ENCODE results near the gene SHH.
"Not testable (repeated sequence)": the region's sequence is repeated elsewhere in the genome, so short reads cannot be mapped to it uniquely, and the experiment has no call there.

SHH gene

GRCh38 chr7:155818820-155819168 lies 6.5 kb upstream of the SHH start:
- no peak for DNase-seq

- DNase-seq = no peak
Measured at GRCh38 chr7:155818154-155818819, 6.0 kb upstream of the SHH start.

DNA sequence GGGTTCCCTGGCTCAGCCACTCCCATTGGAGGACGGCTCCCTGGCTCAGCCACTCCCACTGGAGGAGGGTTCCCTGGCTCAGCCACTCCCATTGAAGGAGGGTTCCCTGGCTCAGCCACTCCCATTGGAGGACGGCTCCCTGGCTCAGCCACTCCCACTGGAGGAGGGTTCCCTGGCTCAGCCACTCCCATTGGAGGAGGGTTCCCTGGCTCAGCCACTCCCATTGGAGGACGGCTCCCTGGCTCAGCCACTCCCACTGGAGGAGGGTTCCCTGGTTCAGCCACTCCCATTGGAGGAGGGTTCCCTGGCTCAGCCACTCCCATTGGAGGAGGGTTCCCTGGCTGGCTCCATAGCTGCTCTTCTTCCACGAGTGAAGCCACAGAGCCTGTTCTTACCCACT lies 5.3 kb upstream of the SHH start:
- DNase-seq = not testable (repeated sequence)

GRCh38 chr7:155816996-155817395 lies 4.7 kb upstream of the SHH start:
- no peak for DNase-seq

DNA sequence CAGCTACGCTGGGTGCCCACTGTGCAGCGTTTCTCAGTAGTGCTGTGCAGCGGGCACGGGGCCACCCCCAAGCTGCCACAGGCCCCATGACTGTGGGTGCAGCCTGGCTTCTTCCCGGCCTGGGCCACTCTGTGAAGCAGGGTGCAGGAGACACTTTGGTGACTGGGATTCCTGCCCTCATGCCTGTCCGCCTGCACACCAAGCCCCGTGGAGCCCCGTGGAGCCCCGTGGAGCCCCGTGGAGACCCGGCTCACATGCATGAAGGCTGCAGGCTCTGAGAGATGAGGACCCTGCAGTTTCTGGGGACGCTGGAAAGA lies 3.9 kb upstream of the SHH start:
- DNase-seq = no peak

GRCh38 chr7:155815332-155816191 lies 3.3 kb upstream of the SHH start:
- DNase-seq = peak; percentile 78

DNA sequence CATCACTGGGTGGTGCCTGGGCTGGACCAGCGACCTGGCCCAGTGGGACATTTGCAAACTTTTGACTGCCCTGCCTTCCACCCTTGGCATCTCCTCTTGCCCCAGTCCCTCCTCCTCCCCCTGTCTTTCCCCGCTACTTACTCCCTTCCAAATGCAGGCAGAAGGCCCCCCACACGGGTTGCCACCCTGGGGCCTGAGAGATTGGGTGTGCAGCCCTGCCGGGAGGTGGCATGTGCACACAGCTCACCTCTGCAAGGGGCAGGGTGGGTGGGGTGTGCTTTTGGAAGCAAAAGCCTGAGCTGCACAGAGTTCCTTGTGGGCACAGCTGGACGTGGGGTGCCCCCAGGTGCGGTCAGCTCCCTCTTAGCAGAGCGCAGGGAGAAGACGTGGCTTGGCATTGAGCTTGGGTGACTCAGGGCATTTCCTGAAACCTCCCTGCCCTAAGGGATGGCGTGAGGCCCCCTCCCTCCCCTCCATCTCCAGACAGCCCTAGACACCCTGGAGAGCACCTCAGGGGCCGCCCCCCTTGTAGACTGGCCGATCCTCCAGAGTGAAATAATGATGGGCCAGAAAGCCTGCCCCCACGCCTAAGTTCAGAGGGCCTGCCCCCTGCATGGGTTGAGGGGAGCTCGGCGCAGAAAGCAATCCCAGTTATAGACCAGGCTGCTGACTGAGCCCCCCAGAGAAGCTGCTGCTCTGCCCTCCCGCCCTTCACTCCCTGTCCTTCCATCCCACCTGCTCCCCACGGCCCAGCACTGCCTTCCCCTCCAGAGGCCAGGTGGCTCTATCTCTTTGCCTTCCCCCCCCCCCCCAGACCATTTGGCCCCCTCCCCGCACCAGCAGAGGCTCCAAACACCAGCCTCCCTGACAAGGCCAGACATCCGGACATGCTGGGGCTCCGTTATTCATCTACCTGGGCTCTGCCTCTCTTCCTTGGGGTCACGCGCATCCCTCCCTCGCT lies 2.3 kb upstream of the SHH start:
- no peak for DNase-seq

DNA sequence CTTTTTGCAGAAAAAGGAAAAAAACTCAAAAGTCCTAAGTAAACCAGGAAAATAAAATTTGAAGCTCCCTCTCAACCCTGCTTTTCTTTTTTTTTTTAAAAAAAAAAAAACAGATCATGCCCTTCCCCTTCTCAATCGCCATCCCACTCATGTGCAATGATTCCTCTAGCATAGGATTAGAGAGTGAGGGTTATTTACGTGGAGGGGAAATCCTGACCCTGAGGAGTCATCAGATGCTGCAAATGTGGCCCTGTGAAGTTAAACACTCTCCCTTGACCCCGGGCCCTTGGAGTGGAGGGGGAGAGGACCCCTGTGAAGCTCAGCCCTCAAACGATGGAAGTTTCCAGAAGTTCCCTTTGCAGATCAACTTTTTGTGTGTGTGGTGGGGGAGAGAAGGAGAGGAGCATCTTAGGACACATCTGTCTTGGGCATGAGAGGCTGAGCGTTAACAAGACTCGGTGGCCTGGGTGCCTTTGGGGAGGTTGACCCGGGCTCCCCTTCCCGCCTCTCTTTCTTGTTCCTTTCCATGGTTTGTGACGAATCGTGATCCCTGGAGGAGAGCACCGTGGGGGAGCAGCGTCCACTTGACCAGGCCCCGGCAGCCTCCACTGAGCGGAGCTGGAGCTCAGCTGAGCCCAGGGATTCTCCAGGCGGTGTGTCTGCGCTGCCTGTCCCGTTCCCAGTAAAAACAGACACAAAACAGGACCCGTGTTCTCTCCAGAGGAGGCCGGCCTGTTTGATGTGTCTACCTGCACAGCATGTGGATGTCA lies 1.5 kb upstream of the SHH start:
- no peak for DNase-seq

DNA sequence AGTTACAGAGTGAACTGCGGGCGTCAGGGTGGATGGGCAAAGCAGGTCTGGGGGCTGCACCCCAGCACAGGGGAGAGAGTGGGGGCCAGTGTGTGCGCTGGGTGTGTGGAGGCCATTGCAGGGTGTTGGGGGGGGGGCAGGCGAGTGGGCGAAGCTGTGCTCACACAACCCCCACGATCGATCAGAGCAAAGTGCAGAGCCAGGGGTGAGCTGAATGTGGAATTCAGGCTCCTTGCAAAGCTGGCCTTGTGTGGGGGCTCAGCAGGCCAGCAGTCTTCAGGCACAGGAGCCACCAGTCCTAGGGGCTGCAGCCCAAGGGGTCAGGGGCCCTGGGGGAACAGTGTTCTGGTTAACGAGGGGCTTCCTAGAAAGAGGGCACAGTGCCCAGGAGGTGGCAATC lies 862 bp upstream of the SHH start:
- no peak for DNase-seq

DNA sequence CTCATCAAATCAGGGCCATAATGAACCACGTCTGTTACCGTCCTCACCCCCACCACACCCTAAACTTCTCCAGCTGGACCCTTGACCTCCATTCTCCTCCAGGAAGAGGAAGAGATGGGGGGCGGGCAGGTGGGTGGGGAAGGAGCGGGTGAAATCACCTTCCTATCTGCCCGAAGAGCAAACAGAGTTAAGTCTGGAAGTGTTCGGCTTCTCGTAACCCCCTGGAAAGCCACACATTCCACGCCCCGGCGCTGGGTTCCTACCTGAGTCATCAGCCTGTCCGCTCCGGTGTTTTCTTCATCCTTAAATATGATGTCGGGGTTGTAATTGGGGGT lies 736 bp downstream of the SHH start:
- DNase-seq = no peak

DNA sequence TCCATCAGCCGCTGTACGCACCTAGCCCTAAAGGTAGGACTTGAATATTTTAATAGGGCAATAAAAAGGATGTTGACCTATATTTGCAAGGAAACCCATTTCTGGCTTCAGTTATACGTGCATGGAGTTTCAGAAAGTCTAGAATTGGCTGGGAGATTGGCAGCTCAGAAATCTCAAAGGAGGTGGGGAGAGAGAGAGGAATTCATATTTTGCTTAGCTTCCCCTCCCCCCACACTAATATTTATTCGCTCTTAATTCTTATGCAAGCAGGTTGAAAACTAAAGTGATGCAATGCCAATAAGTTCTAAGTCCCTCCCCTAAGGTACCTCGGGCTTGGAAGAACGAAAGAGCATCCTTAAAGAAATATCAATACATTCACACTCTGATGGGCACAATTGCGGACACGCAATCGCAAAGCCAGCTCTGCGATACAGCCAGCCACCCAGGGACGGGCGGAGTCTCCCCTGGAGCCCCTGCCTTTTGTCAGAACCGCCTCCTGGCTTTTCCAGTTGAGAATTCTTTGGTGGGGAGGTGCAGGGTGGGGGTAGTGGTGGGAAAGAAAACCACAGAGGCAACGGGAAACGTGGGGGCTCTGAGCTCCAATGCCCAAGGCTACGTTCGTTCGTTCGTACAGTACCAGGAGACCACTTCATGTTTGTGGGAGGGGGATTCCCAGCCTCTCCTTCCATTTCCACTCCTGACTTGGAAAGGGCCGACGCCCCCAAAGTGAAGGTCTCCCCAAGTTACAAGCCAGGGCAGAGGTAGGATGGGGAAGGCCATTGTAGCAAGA lies 1.3 kb downstream of the SHH start:
- no peak for DNase-seq

DNA sequence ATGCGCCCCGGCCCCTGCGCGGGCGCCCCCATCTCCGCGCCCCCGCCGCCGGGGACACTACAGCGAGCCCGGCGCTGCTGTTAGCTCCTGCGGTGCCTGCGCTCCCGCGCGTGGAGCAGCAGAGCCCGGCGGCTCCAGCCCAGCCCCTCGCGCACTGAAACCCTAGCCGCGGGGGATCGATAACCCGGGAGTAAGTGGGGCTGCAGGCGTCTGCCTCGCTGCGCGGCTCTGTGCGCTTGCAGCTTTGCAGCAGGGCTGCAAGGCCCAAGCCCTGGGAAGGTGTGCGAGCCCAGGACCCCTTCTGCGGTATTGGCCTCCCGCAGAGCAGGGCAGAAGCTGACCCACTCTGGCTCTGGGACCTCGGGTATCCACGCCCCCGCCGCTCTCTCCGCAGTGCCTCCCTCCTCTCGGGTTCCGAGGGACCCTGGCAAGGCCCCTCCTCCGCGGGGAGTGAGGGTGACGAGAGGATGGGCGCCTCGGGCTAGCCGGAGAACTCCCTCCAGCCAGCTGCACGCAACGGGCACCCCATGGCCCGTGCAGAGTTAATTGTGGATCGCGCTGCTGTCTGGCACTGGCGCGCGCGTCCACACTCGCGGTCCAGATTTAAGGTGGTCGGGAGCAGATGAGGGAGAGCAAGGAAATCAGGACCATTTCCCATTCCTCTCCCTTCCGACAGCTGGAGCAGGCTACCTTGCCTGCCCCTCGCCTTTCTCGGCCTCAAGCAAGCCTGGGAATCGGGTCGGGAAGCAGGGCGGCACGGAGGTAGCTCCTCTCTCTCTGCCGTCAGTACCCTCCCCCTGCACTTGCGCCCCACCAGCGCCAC lies 2.1 kb downstream of the SHH start:
- DNase-seq = no peak

GRCh38 chr7:155809332-155809946 lies 2.8 kb downstream of the SHH start:
- DNase-seq = no peak

DNA sequence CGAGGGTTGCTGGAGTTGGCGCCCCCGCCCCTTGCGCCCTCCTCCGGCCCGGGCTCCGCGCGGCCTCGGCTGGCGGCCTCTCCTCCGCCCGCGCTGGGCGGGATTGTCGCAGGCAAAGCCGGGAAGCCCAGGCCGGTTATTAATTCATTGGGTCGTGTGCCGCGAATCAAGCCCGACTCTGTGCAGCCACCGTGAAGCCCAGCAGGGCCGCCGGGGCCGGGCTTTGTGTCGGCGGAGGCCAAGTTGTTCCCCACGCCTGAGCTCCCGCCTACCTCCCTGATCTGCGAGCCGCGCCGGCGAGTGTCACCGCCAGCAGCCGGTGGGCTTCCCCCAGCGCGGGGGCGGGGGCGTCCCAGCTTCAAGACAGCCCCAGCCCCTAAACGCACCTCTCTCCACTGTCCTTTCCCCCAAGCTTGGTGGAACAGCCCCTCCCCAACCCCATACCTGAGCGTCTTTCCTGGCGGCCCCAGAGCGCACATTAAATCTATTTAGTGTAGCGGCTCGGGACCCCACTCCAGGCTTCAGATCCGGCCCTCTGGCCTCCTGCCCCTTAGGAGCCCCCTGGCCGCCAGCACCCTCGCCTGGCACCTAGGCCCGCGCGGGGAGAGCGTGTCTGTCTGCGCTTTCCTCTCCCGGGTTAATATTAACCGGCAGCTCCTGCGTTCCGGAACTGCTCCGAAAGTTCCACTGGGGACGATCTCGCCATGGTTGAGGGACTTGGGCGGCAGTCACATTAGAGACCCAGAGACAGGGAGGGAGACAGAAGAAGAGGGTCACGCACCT lies 3.5 kb downstream of the SHH start:
- peak; percentile 51 for DNase-seq

GRCh38 chr7:155807789-155808548 lies 4.3 kb downstream of the SHH start:
- DNase-seq = peak; percentile 38

DNA sequence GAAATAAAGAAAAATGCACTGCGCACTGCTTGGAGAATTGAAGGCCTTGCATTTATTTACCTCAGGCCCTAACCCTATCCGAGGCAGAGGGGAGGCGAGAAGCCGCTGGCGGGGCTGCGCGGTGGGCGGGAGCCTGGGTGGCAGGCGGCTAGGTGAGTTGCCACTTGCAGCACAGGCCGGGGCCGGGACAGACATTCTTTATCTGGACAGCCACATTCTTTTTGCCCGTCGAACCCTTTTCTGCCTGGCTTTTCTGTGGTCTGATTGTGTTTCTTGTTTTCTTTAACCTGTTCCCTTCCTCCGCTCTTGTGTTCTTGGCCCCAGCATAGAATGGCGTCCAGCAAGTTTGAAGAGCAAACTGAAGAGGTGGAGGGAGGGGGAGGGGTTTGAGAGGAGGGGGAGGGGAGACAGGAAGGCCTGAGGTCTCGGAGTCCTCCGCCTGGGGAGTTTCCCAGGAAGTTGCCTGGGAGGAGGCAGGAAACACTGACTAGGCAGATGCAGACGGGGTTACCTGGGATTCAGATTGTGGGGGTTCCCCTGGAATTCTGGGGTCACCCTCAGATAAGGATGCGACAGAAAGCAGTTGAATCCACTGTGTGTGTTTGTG lies 5.1 kb downstream of the SHH start:
- DNase-seq = no peak

DNA sequence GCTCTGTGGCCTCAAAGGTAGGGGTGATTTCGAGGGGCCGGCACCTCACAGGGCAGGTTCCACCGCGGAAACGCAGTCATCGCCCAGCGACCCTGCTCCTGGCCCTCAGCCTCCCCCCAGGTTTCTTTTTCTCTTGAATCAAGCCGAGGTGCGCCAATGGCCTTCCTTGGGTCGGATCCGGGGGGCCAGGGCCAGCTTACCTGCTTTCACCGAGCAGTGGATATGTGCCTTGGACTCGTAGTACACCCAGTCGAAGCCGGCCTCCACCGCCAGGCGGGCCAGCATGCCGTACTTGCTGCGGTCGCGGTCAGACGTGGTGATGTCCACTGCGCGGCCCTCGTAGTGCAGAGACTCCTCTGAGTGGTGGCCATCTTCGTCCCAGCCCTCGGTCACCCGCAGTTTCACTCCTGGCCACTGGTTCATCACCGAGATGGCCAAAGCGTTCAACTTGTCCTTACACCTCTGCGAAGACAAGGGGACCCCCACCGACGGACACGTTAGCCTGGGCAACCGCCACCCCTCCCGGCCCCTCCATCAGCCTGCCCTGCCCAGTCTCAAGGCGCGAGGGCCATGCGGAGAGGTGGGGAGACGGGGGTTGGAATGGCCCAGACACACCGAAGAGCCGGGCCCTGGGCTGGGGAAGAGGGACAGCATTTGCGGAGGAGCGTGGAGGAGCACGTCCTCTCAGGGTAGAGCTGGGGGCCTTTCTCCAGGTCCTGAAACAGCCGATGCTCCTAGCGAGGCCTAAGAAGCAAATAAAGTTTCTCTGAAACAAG lies 6.0 kb downstream of the SHH start:
- DNase-seq = no peak

GRCh38 chr7:155805826-155806095 lies 6.5 kb downstream of the SHH start:
- DNase-seq = no peak
